Smooth muscle cell (in vitro differentiated cells): Measurements from ENCODE around the gene MED31. TPM values are rescaled to one million over a fixed set of nuclear protein-coding genes. Genes with fewer than 3 reads are reported as not detected.
A peak's percentile ranks its signal among the peaks of the same experiment; 100 is the strongest.
"Not testable (repeated sequence)": the region's sequence is repeated elsewhere in the genome, so short reads cannot be mapped to it uniquely, and the experiment has no call there.

Experiments used
- DNase-seq: peaks from one replicate; lab custom pipeline; 2025; ENCODE audit not compliant: unreplicated experiment; lab: John Stamatoyannopoulos, UW
- H2AFZ ChIP-seq: fragments of 200-600 bp; sonication (generic); 2 replicates; pipeline ENCODE4 v1.6.0; 2016; ENCODE audit warnings: antibody characterized with exemption, low read depth, mild to moderate bottlenecking
- H3F3A ChIP-seq: fragments of 200-600 bp; sonication (generic); 2 replicates; pipeline ENCODE4 v1.6.0; 2017; ENCODE audit warnings: antibody characterized with exemption, low read depth
- H3K27ac ChIP-seq: fragments of 200-600 bp; sonication (generic); 2 replicates; pipeline ENCODE4 v1.5.1; 2016; ENCODE audit warnings: low read depth, mild to moderate bottlenecking
- H3K27me3 ChIP-seq: fragments of 200-600 bp; sonication (generic); 2 replicates; pipeline ENCODE4 v1.6.1; 2016; ENCODE audit warnings: low read depth, mild to moderate bottlenecking
- H3K36me3 ChIP-seq: fragments of 200-600 bp; sonication (generic); 2 replicates; pipeline ENCODE4 v1.5.1; 2016; ENCODE audit warnings: low read depth
- H3K4me1 ChIP-seq: fragments of 200-600 bp; sonication (generic); 2 replicates; pipeline ENCODE4 v1.5.1; 2016; ENCODE audit warnings: low read depth
- H3K4me2 ChIP-seq: fragments of 200-600 bp; sonication (generic); 2 replicates; pipeline ENCODE4 v1.6.0; 2016; ENCODE audit warnings: mild to moderate bottlenecking
- H3K4me3 ChIP-seq: fragments of 200-600 bp; sonication (generic); 2 replicates; pipeline ENCODE4 v1.5.1; 2016; ENCODE audit warnings: mild to moderate bottlenecking
- H3K79me2 ChIP-seq: fragments of 200-600 bp; sonication (generic); 2 replicates; pipeline ENCODE4 v1.6.0; 2016; ENCODE audit warnings: low read depth, mild to moderate bottlenecking
- H3K9ac ChIP-seq: fragments of 200-600 bp; sonication (generic); 2 replicates; pipeline ENCODE4 v1.6.0; 2016; ENCODE audit warnings: low read depth
- H3K9me3 ChIP-seq: fragments of 200-600 bp; sonication (generic); replicated peaks from 2 replicates; pipeline ENCODE4 v1.5.1; 2016; ENCODE audit warnings: low read depth
- H4K20me1 ChIP-seq: fragments of 200-600 bp; sonication (generic); 2 replicates; pipeline ENCODE4 v1.6.0; 2016; ENCODE audit warnings: low read depth
- WGBS: methylation state at CpG from one replicate; pipeline ENCODE4 v1.1.7; 2016; ENCODE audit warnings: low lambda C conversion rate; 5-methylcytosine and 5-hydroxymethylcytosine counted together
- polyA plus RNA-seq: library from polyadenylated mRNA; unstranded; fragments of >200 nt; fragmentation: Nextera tagmentation; extraction: Ambion mirVana; gene quantifications from 2 replicates; pipeline ENCODE4 v1.2.1, GENCODE V29; 2016
- total RNA-seq: library from RNA; depleted of rRNA; stranded (reverse); fragments of >200 nt; gene quantifications from 2 replicates; pipeline ENCODE4 v1.2.3, GENCODE V29; 2014
- TF ChIP-seq, protein P1 (sequence below): fragments of 200-600 bp; sonication (generic); IDR thresholded peaks from 2 replicates; pipeline ENCODE4 v1.5.1; 2017; ENCODE audit warnings: borderline replicate concordance, mild to moderate bottlenecking, antibody characterized with exemption; ENCODE audit not compliant: insufficient read depth, poor library complexity, severe bottlenecking

Gene MED31
- total and polyA plus RNA-seq, 2 experiments from 2014 or later, result 26.3 to 59.1 TPM

DNA sequence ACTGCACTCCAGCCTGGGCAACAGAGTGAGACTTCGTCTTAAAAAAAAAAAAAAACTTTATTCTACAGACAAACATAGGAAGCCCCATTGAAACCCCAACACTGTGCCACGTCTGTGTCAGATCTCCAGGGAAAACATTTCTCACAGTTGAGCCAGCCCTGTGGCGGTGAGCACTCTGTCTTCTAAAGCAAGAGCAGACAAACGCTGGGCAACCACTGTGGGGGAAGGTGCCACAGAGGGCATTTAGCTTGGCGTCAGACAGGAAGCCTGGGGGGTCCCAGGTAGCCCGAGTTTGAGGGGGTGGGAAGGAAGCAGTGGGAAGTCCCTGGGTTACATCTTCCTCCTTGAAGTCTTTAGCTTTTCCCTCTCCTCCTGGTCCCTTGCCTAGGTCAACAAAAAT is 16.1 kb upstream of the MED31 start:
- no peak overlapping the region for H3K9ac ChIP-seq
- H3K36me3 ChIP-seq, result no peaks in the 10 kb centered on the region
- 87% methylated on average over 6 of the region's 6 CpGs for WGBS
- peaks cover 15% of the 10 kb centered on the region for H3K27me3 ChIP-seq
- no peak overlapping the region for H3K4me3 ChIP-seq
- no peaks in the 10 kb centered on the region for H3K79me2 ChIP-seq
- H3K4me1 ChIP-seq, result no peaks in the 10 kb centered on the region
- no peak overlapping the region for H3K27ac ChIP-seq
- H3K9me3 ChIP-seq, result no peaks in the 10 kb centered on the region
- DNase-seq, result no peak
- no peak overlapping the region for H3K4me2 ChIP-seq
- no peak overlapping the region for H2AFZ ChIP-seq
- TF ChIP-seq, protein P1, sequence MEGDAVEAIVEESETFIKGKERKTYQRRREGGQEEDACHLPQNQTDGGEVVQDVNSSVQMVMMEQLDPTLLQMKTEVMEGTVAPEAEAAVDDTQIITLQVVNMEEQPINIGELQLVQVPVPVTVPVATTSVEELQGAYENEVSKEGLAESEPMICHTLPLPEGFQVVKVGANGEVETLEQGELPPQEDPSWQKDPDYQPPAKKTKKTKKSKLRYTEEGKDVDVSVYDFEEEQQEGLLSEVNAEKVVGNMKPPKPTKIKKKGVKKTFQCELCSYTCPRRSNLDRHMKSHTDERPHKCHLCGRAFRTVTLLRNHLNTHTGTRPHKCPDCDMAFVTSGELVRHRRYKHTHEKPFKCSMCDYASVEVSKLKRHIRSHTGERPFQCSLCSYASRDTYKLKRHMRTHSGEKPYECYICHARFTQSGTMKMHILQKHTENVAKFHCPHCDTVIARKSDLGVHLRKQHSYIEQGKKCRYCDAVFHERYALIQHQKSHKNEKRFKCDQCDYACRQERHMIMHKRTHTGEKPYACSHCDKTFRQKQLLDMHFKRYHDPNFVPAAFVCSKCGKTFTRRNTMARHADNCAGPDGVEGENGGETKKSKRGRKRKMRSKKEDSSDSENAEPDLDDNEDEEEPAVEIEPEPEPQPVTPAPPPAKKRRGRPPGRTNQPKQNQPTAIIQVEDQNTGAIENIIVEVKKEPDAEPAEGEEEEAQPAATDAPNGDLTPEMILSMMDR, result no peak
- H4K20me1 ChIP-seq, result no peaks in the 10 kb centered on the region
- no peaks in the 10 kb centered on the region for H3F3A ChIP-seq

DNA sequence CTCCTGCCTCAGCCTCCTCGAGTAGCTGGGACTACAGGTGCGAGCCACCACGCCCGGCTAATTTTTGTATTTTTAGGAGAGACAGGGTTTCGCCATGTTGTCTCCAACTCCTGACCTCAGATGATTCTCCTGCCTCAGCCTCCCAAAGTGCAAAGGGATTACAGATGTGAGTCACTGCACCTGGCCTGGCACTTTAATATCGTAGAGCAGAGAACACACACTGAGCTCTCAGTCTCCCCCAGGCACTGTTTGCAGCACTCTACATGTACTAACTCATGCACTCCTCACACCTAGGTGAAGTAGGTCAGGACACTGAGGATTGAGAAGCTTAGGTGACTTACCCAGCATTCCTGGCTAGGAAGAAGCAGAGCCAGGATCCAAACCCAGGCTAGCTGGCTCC is 15.2 kb upstream of the MED31 start:
- no peaks in the 10 kb centered on the region for H3K9me3 ChIP-seq
- H3K36me3 ChIP-seq, result no peaks in the 10 kb centered on the region
- H3K4me1 ChIP-seq, result no peaks in the 10 kb centered on the region
- no peaks in the 10 kb centered on the region for H3F3A ChIP-seq
- 90% methylated on average over 6 of the region's 6 CpGs for WGBS
- no peak overlapping the region for H2AFZ ChIP-seq
- no peaks in the 10 kb centered on the region for H3K79me2 ChIP-seq
- no peak for DNase-seq
- H3K4me2 ChIP-seq, result no peak overlapping the region
- no peak overlapping the region for H3K27ac ChIP-seq
- TF ChIP-seq, protein P1, result no peak
- no peak overlapping the region for H3K4me3 ChIP-seq
- H3K27me3 ChIP-seq, result peaks cover 17% of the 10 kb centered on the region
- no peaks in the 10 kb centered on the region for H4K20me1 ChIP-seq
- no peak overlapping the region for H3K9ac ChIP-seq

DNA sequence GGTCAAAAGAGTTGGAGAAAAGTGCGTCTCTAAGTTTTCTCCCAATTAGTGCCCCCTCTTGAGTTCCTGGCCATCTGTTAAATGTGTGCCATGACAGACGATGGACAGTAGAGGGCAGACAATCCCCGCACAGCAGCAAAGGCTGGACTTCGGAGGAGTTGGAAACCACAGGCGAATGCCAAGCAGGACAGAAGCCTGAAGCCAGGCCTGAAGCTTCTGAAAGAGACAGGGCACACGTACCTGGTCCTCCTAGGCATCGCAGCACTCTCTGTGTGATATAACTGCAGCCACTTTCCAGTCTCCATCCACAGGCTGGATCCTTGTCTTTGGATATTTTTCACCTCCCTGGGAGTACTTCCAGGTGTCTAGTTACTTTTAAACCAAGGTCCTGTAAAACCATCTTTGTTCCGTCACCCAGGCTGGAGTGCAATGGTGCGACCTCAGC is 14.7 kb upstream of the MED31 start:
- H3K27ac ChIP-seq, result no peak overlapping the region
- peak; percentile 14 for DNase-seq
- WGBS, result 21% methylated on average over 9 of the region's 9 CpGs
- peaks cover 22% of the 10 kb centered on the region for H3K27me3 ChIP-seq
- H4K20me1 ChIP-seq, result no peaks in the 10 kb centered on the region
- H3K9ac ChIP-seq, result no peak overlapping the region
- no peak overlapping the region for H3K4me3 ChIP-seq
- H3K9me3 ChIP-seq, result no peaks in the 10 kb centered on the region
- TF ChIP-seq, protein P1, result peak; percentile 91
- no peak overlapping the region for H2AFZ ChIP-seq
- H3K4me2 ChIP-seq, result no peak overlapping the region
- no peaks in the 10 kb centered on the region for H3K4me1 ChIP-seq
- H3K79me2 ChIP-seq, result no peaks in the 10 kb centered on the region
- H3F3A ChIP-seq, result no peaks in the 10 kb centered on the region
- no peaks in the 10 kb centered on the region for H3K36me3 ChIP-seq

DNA sequence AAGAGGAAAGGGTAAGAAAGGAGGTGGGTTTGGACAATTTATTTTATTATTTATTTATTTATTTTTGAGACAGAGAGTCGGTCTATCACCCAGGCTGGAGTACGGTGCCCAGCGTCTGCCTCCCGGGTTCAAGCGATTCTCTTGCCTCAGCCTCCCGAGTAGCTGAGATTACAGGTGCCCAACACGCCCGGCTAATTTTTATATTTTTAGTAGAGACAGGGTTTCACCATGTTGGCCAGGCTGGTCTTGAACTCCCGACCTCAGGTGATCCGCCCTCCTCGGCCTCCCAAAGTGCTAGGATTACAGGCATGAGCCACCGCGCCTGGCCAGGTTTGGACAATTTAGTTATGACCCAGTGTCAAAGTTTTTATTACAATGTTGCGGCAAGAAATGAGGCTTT is 11.8 kb upstream of the MED31 start:
- H3K27me3 ChIP-seq, result peaks cover 32% of the 10 kb centered on the region
- not testable (repeated sequence) for H2AFZ ChIP-seq, H3K79me2 ChIP-seq, H3K36me3 ChIP-seq, H3F3A ChIP-seq, H4K20me1 ChIP-seq, H3K9ac ChIP-seq, H3K27ac ChIP-seq, H3K4me2 ChIP-seq, H3K4me1 ChIP-seq, DNase-seq, H3K4me3 ChIP-seq, H3K9me3 ChIP-seq
- WGBS, result 90% methylated on average over 14 of the region's 14 CpGs
